ENCODE data around the gene RBM25.

DNA sequence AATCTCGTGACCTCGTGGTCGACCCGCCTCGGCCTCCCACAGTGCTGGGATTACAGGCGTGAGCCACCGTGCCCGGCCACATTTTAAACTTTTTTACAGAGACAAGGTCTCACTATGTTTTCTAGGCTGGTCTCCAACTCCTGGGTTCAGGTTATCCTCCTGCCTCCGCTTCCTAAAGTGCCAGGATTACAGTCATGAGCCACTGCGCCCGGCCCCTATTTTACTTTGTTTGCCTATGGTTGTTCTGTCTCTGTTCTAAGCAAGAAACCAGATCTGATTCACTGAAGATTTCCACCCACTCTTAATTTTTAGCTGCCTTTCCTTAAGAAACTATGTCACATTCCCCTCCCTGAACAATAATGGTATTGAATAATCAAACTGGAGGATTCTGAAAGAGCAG lies 39.1 kb downstream of the RBM25 start:
- TF ChIP-seq, protein P1, sequence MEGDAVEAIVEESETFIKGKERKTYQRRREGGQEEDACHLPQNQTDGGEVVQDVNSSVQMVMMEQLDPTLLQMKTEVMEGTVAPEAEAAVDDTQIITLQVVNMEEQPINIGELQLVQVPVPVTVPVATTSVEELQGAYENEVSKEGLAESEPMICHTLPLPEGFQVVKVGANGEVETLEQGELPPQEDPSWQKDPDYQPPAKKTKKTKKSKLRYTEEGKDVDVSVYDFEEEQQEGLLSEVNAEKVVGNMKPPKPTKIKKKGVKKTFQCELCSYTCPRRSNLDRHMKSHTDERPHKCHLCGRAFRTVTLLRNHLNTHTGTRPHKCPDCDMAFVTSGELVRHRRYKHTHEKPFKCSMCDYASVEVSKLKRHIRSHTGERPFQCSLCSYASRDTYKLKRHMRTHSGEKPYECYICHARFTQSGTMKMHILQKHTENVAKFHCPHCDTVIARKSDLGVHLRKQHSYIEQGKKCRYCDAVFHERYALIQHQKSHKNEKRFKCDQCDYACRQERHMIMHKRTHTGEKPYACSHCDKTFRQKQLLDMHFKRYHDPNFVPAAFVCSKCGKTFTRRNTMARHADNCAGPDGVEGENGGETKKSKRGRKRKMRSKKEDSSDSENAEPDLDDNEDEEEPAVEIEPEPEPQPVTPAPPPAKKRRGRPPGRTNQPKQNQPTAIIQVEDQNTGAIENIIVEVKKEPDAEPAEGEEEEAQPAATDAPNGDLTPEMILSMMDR (IDR thresholded peaks at IDR 0.05; ENCODE audit: insufficient read depth, low read length) = no peak
- TF ChIP-seq, protein P2, sequence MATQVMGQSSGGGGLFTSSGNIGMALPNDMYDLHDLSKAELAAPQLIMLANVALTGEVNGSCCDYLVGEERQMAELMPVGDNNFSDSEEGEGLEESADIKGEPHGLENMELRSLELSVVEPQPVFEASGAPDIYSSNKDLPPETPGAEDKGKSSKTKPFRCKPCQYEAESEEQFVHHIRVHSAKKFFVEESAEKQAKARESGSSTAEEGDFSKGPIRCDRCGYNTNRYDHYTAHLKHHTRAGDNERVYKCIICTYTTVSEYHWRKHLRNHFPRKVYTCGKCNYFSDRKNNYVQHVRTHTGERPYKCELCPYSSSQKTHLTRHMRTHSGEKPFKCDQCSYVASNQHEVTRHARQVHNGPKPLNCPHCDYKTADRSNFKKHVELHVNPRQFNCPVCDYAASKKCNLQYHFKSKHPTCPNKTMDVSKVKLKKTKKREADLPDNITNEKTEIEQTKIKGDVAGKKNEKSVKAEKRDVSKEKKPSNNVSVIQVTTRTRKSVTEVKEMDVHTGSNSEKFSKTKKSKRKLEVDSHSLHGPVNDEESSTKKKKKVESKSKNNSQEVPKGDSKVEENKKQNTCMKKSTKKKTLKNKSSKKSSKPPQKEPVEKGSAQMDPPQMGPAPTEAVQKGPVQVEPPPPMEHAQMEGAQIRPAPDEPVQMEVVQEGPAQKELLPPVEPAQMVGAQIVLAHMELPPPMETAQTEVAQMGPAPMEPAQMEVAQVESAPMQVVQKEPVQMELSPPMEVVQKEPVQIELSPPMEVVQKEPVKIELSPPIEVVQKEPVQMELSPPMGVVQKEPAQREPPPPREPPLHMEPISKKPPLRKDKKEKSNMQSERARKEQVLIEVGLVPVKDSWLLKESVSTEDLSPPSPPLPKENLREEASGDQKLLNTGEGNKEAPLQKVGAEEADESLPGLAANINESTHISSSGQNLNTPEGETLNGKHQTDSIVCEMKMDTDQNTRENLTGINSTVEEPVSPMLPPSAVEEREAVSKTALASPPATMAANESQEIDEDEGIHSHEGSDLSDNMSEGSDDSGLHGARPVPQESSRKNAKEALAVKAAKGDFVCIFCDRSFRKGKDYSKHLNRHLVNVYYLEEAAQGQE (IDR thresholded peaks at IDR 0.05; ENCODE audit: insufficient replicate concordance, low read depth) = no peak
- TF ChIP-seq POLR2AphosphoS5 (IDR thresholded peaks at IDR 0.05; ENCODE audit: low read depth) = no peak

Data from HL-60 (cell line).